GM12874 (cell line): ENCODE measurements around the gene PRICKLE1.

Experiments used
- CTCF ChIP-seq: IDR thresholded peaks from 2 replicates; pipeline ENCODE4 v1.5.1; 2011; ENCODE audit warnings: low read depth, mild to moderate bottlenecking, control low read depth, low read length, moderate library complexity; ENCODE audit not compliant: insufficient read depth

Gene PRICKLE1

GRCh38 chr12:42570076-42570475 lies 19.5 kb downstream of the PRICKLE1 start:
- no peak for TF ChIP-seq CTCF

GRCh38 chr12:42568952-42569915 lies 20.3 kb downstream of the PRICKLE1 start:
- peak; percentile 42; the same call in 1 of the 2 replicates for TF ChIP-seq CTCF

GRCh38 chr12:42565633-42566032 lies 23.9 kb downstream of the PRICKLE1 start:
- no peak for TF ChIP-seq CTCF

GRCh38 chr12:42564996-42565395 lies 24.6 kb downstream of the PRICKLE1 start:
- no peak for TF ChIP-seq CTCF

- TF ChIP-seq CTCF = no peak
Measured at GRCh38 chr12:42564556-42564955, 25.0 kb downstream of the PRICKLE1 start.

- TF ChIP-seq CTCF = no peak
Measured at GRCh38 chr12:42560977-42561376, 28.6 kb downstream of the PRICKLE1 start.

- no peak for TF ChIP-seq CTCF
Measured at GRCh38 chr12:42557586-42558172, 31.9 kb downstream of the PRICKLE1 start.
